HepG2 (cell line): Measurements from ENCODE around the gene RELL1. TPM values are rescaled to one million over a fixed set of nuclear protein-coding genes. Genes with fewer than 3 reads are reported as not detected.

Experiments used
- AKAP8 ChIP-seq: sonication (generic); formaldehyde crosslinking; IDR thresholded peaks from 2 replicates; pipeline ENCODE4 v1.5.1; 2020; ENCODE audit warnings: mild to moderate bottlenecking, missing genetic modification reagents
- FOXC1 ChIP-seq: sonication (generic); formaldehyde crosslinking; IDR thresholded peaks from 2 replicates; pipeline ENCODE4 v1.8.0; 2022; ENCODE audit warnings: mild to moderate bottlenecking, missing genetic modification reagents, borderline replicate concordance
- FOXK1 ChIP-seq: sonication (generic); formaldehyde crosslinking; IDR thresholded peaks from 2 replicates; pipeline ENCODE4 v1.4.0; 2020; ENCODE audit warnings: low read depth, missing genetic modification reagents, borderline replicate concordance
- HNF4G ChIP-seq, 2 experiments: sonication (generic) in 1 of 2; formaldehyde crosslinking in 1 of 2; IDR thresholded peaks; 2 replicates each; pipeline versions ENCODE4 v1.4.0 to v1.6.1; 2011 to 2020; ENCODE audit warnings: borderline replicate concordance in 2 of 2, low read depth in 2 of 2, mild to moderate bottlenecking in 2 of 2, low read length in 1 of 2, missing genetic modification reagents in 1 of 2, moderate library complexity in 1 of 2
- MXI1 ChIP-seq: IDR thresholded peaks from 3 replicates; pipeline ENCODE4 v1.6.1; 2012; ENCODE audit warnings: low read depth, low read length, inconsistent platforms, borderline replicate concordance
- RAD21 ChIP-seq: fragments of 450-650 bp; formaldehyde crosslinking; IDR thresholded peaks from 2 replicates; pipeline ENCODE4 v1.5.0; 2020; ENCODE audit warnings: mild to moderate bottlenecking
- RELA ChIP-seq: sonication (generic); formaldehyde crosslinking; IDR thresholded peaks from 2 replicates; pipeline ENCODE4 v1.4.0; 2020; ENCODE audit warnings: missing genetic modification reagents
- SOX6 ChIP-seq, 2 experiments: fragments of 450-650 bp in 1 of 2; sonication (generic) in 1 of 2; formaldehyde crosslinking in 1 of 2; IDR thresholded peaks; 2 replicates each; pipeline versions ENCODE4 v1.4.0 to v1.6.1; 2017 to 2020; ENCODE audit warnings: antibody characterized with exemption in 1 of 2, mild to moderate bottlenecking in 1 of 2, missing genetic modification reagents in 1 of 2
- SRY ChIP-seq: sonication (generic); formaldehyde crosslinking; IDR thresholded peaks from 2 replicates; pipeline ENCODE4 v1.8.0; 2022; ENCODE audit warnings: mild to moderate bottlenecking, missing genetic modification reagents
- ZNF225 ChIP-seq: sonication (generic); formaldehyde crosslinking; IDR thresholded peaks from 2 replicates; pipeline ENCODE4 v1.4.0; 2020; ENCODE audit warnings: mild to moderate bottlenecking, missing genetic modification reagents
- ZNF432 ChIP-seq: sonication (generic); formaldehyde crosslinking; IDR thresholded peaks from 2 replicates; pipeline ENCODE4 v1.5.0; 2020; ENCODE audit warnings: missing genetic modification reagents, mild to moderate bottlenecking, borderline replicate concordance
- ZNF720 ChIP-seq: sonication (generic); formaldehyde crosslinking; IDR thresholded peaks from 2 replicates; pipeline ENCODE4 v1.4.0; 2020; ENCODE audit warnings: missing genetic modification reagents
- polyA plus RNA-seq, 8 experiments: library from polyadenylated mRNA; depleted of rRNA in 3 of 8; stranded (reverse) in 7 of 8; unstranded in 1 of 8; fragments of >200 nt; fragmentation: Illumina TruSeq in 4 of 8; extraction: Trizol in 4 of 8; gene quantifications; 2 replicates each; pipeline versions ENCODE4 v1.2.1 to v1.2.3, GENCODE V29; 2011 to 2016; ENCODE audit warnings: low read depth in 4 of 8, missing spikeins in 1 of 8, mixed read lengths in 1 of 8; ENCODE audit not compliant: insufficient read depth in 1 of 8
- total RNA-seq, 5 experiments: library from RNA; depleted of rRNA; stranded (reverse); fragments of >200 nt; fragmentation: Illumina TruSeq; extraction: Trizol; gene quantifications; 2 replicates each; pipeline ENCODE4 v1.2.3, GENCODE V29; 2016; ENCODE audit warnings: low read depth in 1 of 5
- TF ChIP-seq, protein P1 (sequence below): fragments of 450-650 bp; IDR thresholded peaks from 2 replicates; pipeline ENCODE4 v1.6.1; 2016
- TF ChIP-seq, protein P2 (sequence below): IDR thresholded peaks from 2 replicates; pipeline ENCODE4 v1.6.1; 2018; ENCODE audit warnings: missing genetic modification reagents, mild to moderate bottlenecking, missing compliant biosample characterization
- TF ChIP-seq, protein P3 (sequence below): sonication (generic); formaldehyde crosslinking; IDR thresholded peaks from 2 replicates; pipeline ENCODE4 v1.5.0; 2020; ENCODE audit warnings: missing genetic modification reagents, mild to moderate bottlenecking, borderline replicate concordance
- TF ChIP-seq, protein P4 (sequence below): sonication (generic); formaldehyde crosslinking; IDR thresholded peaks from 2 replicates; pipeline ENCODE4 v1.8.0; 2022; ENCODE audit warnings: missing genetic modification reagents, mild to moderate bottlenecking, borderline replicate concordance
- TF ChIP-seq, protein P5 (sequence below): sonication (generic); formaldehyde crosslinking; conservative IDR thresholded peaks from 2 replicates; pipeline ENCODE4 v1.4.0; 2020; ENCODE audit warnings: mild to moderate bottlenecking, missing genetic modification reagents, moderate library complexity

RELL1 gene
- total and polyA plus RNA-seq, 2 of the 13 experiments (the other 11 are each of a cell fraction or from before 2014, with no cell fraction given) = 8.4 to 58.4 TPM

DNA sequence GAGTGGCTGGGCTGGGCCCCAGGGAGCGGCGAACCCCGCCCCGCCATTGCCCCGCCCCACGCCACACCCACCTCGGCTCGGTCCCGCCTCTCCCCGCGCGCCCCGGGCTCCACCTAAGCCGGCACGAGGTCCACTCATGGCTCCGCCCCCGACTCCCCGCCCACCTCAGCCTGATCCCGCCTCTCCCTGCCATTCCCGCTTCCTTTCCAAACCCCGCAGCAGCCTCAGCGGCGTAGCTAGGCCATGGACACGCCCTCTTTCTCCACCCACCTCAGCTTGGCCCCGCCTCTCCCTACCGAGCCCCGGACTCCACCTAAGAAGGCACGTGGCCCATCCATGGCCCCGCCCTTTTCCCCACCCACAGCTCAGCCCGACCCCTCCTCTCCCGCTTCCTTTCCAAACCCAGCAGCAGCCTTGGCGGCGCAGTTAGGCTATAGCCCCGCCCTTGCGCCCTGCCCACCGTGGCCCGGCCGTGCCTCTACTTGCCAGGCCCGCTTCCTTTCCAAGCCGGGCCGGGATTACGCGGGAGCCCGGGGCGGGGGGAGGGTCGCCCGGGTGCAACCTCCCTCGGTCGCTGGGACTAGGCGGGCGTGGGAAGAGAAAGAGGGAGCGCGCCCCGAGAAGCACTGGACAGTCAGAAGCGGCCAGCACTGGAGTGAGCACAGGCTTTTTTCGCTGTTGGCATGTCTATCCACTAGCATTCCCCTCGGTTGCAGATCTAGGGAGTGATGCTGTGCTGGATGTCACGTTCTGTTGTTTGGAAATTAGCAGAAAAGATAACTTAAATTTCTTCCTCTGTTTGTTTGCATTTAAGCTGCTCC is at the start of gene RELL1 (continued):
- TF ChIP-seq FOXK1 (CRISPR knock-in tag) = peak; percentile 52; the same call in 1 of the 2 replicates
- no peak for TF ChIP-seq SRY (CRISPR knock-in tag)
- TF ChIP-seq ZNF225 = no peak
- TF ChIP-seq, protein P1, sequence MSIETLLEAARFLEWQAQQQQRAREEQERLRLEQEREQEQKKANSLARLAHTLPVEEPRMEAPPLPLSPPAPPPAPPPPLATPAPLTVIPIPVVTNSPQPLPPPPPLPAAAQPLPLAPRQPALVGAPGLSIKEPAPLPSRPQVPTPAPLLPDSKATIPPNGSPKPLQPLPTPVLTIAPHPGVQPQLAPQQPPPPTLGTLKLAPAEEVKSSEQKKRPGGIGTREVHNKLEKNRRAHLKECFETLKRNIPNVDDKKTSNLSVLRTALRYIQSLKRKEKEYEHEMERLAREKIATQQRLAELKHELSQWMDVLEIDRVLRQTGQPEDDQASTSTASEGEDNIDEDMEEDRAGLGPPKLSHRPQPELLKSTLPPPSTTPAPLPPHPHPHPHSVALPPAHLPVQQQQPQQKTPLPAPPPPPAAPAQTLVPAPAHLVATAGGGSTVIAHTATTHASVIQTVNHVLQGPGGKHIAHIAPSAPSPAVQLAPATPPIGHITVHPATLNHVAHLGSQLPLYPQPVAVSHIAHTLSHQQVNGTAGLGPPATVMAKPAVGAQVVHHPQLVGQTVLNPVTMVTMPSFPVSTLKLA = peak; percentile 91
- no peak for TF ChIP-seq SOX6 (IDR thresholded peaks at IDR 0.05)
- peak; percentile 61 for TF ChIP-seq SOX6 (CRISPR knock-in tag; IDR thresholded peaks at IDR 0.05)
- peak; percentile 16; the same call in 1 of the 2 replicates for TF ChIP-seq RAD21 (CRISPR knock-in tag)
- no peak for TF ChIP-seq RELA (CRISPR knock-in tag)
- TF ChIP-seq ZNF432 (CRISPR knock-in tag) = no peak
- no peak for TF ChIP-seq HNF4G (IDR thresholded peaks at IDR 0.05; ENCODE audit: borderline replicate concordance, low read depth, low read length)
- TF ChIP-seq HNF4G (CRISPR knock-in tag; IDR thresholded peaks at IDR 0.05; ENCODE audit: borderline replicate concordance, low read depth) = no peak
- TF ChIP-seq, protein P2, sequence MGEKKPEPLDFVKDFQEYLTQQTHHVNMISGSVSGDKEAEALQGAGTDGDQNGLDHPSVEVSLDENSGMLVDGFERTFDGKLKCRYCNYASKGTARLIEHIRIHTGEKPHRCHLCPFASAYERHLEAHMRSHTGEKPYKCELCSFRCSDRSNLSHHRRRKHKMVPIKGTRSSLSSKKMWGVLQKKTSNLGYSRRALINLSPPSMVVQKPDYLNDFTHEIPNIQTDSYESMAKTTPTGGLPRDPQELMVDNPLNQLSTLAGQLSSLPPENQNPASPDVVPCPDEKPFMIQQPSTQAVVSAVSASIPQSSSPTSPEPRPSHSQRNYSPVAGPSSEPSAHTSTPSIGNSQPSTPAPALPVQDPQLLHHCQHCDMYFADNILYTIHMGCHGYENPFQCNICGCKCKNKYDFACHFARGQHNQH = no peak; the same call in 1 of the 2 replicates
- TF ChIP-seq, protein P3, sequence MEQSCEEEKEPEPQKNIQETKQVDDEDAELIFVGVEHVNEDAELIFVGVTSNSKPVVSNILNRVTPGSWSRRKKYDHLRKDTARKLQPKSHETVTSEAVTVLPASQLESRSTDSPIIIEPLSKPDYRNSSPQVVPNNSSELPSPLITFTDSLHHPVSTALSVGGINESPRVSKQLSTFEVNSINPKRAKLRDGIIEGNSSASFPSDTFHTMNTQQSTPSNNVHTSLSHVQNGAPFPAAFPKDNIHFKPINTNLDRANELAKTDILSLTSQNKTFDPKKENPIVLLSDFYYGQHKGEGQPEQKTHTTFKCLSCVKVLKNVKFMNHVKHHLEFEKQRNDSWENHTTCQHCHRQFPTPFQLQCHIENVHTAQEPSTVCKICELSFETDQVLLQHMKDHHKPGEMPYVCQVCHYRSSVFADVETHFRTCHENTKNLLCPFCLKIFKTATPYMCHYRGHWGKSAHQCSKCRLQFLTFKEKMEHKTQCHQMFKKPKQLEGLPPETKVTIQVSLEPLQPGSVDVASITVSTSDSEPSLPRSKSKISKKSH (CRISPR knock-in tag) = no peak
- TF ChIP-seq MXI1 = peak; percentile 74; the same call in 2 of the 3 replicates
- TF ChIP-seq, protein P4, sequence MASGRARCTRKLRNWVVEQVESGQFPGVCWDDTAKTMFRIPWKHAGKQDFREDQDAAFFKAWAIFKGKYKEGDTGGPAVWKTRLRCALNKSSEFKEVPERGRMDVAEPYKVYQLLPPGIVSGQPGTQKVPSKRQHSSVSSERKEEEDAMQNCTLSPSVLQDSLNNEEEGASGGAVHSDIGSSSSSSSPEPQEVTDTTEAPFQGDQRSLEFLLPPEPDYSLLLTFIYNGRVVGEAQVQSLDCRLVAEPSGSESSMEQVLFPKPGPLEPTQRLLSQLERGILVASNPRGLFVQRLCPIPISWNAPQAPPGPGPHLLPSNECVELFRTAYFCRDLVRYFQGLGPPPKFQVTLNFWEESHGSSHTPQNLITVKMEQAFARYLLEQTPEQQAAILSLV (CRISPR knock-in tag) = 0 out of 2 replicates have a peak, but pooled peaks have one; percentile 30
- TF ChIP-seq, protein P5, sequence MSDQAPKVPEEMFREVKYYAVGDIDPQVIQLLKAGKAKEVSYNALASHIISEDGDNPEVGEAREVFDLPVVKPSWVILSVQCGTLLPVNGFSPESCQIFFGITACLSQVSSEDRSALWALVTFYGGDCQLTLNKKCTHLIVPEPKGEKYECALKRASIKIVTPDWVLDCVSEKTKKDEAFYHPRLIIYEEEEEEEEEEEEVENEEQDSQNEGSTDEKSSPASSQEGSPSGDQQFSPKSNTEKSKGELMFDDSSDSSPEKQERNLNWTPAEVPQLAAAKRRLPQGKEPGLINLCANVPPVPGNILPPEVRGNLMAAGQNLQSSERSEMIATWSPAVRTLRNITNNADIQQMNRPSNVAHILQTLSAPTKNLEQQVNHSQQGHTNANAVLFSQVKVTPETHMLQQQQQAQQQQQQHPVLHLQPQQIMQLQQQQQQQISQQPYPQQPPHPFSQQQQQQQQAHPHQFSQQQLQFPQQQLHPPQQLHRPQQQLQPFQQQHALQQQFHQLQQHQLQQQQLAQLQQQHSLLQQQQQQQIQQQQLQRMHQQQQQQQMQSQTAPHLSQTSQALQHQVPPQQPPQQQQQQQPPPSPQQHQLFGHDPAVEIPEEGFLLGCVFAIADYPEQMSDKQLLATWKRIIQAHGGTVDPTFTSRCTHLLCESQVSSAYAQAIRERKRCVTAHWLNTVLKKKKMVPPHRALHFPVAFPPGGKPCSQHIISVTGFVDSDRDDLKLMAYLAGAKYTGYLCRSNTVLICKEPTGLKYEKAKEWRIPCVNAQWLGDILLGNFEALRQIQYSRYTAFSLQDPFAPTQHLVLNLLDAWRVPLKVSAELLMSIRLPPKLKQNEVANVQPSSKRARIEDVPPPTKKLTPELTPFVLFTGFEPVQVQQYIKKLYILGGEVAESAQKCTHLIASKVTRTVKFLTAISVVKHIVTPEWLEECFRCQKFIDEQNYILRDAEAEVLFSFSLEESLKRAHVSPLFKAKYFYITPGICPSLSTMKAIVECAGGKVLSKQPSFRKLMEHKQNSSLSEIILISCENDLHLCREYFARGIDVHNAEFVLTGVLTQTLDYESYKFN (CRISPR knock-in tag) = peak; percentile 52; the same call in 1 of the 2 replicates
- no peak for TF ChIP-seq ZNF720 (CRISPR knock-in tag)
- no peak for TF ChIP-seq AKAP8
- no peak; the same call in 1 of the 2 replicates for TF ChIP-seq FOXC1 (CRISPR knock-in tag)
